ENCODE results near the gene ZC2HC1B. TPM values are rescaled to one million over a fixed set of nuclear protein-coding genes. Genes with fewer than 3 reads are reported as not detected.

Gene ZC2HC1B
- total and polyA plus RNA-seq, 4 donors = not detected

- Histone ChIP-seq H3K9ac (ENCODE audit: low read depth in 1 of 2, low read length in 2 of 2) (no peak overlapping the region), H3K9me3 (ENCODE audit: control insufficient read depth in 4 of 4, low read length in 3 of 4) (no peaks in the 10 kb centered on the region), H3K27ac (ENCODE audit: low read depth in 1 of 2, low read length in 2 of 2) (no peak overlapping the region), H3K27me3 (ENCODE audit: control insufficient read depth in 4 of 4, insufficient read depth in 4 of 4, low read length in 3 of 4) (no peaks in the 10 kb centered on the region), H3K4me1 (ENCODE audit: control insufficient read depth in 4 of 4, insufficient read depth in 4 of 4, low read length in 3 of 4) (no peaks in the 10 kb centered on the region), H3K4me3 (ENCODE audit: low read depth in 1 of 3, low read length in 3 of 3) (no peak overlapping the region), H3K36me3 (ENCODE audit: control insufficient read depth in 4 of 4, insufficient read depth in 3 of 4, low read depth in 1 of 4, low read length in 3 of 4) (peaks cover 0 to 2% (median under 1%) of the 10 kb centered on the region in 4 donors)
- TF ChIP-seq MAX (IDR thresholded peaks at IDR 0.05) = no peak
- TF ChIP-seq FOXA1 (IDR thresholded peaks at IDR 0.05) = no peak
- TF ChIP-seq SP1 (IDR thresholded peaks at IDR 0.05) = no peak
- no peak for TF ChIP-seq HNF4G (IDR thresholded peaks at IDR 0.05)
- no peak for TF ChIP-seq GABPA (IDR thresholded peaks at IDR 0.05 in 1 of 2, conservative IDR thresholded peaks at IDR 0.05 in 1 of 2)
- TF ChIP-seq TAF1 (conservative IDR thresholded peaks at IDR 0.05) = no peak
- no peak for TF ChIP-seq RAD21 (IDR thresholded peaks at IDR 0.05)
- no peak for TF ChIP-seq CTCF (IDR thresholded peaks at IDR 0.05; ENCODE audit: low read depth, low read length, missing input control)
- no peak for TF ChIP-seq FOXA2 (IDR thresholded peaks at IDR 0.05)
- TF ChIP-seq JUND (IDR thresholded peaks at IDR 0.05) = no peak
- no peak for TF ChIP-seq ZBTB33 (IDR thresholded peaks at IDR 0.05)
- no peak for TF ChIP-seq YY1 (IDR thresholded peaks at IDR 0.05)
- DNase-seq (ENCODE audit: low spot score) = no peak
Measured at GRCh38 chr6:143817621-143818020, 46.7 kb upstream of the ZC2HC1B start.

GRCh38 chr6:143821359-143821758, 42.9 kb upstream of the ZC2HC1B start:
- 87% methylated on average over 6 of the region's 6 CpGs for WGBS
- H3K4me1 ChIP-seq (ENCODE audit: control insufficient read depth in 4 of 4, insufficient read depth in 4 of 4, low read length in 3 of 4) = no peaks in the 10 kb centered on the region
- no peak for TF ChIP-seq ZBTB33 (IDR thresholded peaks at IDR 0.05)
- no peak for TF ChIP-seq RXRA (IDR thresholded peaks at IDR 0.05)
- TF ChIP-seq ATF3 (IDR thresholded peaks at IDR 0.05) = no peak
- TF ChIP-seq REST (IDR thresholded peaks at IDR 0.05) = no peak
- TF ChIP-seq FOXA2 (IDR thresholded peaks at IDR 0.05) = no peak
- TF ChIP-seq MAX (IDR thresholded peaks at IDR 0.05) = no peak
- DNase-seq (ENCODE audit: low spot score) = no peak
- no peaks in the 10 kb centered on the region for H3K27me3 ChIP-seq (ENCODE audit: control insufficient read depth in 4 of 4, insufficient read depth in 4 of 4, low read length in 3 of 4)
- no peak overlapping the region for H3K4me3 ChIP-seq (ENCODE audit: low read depth in 1 of 3, low read length in 3 of 3)
- no peak overlapping the region for H3K9ac ChIP-seq (ENCODE audit: low read depth in 1 of 2, low read length in 2 of 2)
- H3K9me3 ChIP-seq (ENCODE audit: control insufficient read depth in 4 of 4, low read length in 3 of 4) = no peaks in the 10 kb centered on the region
- H3K27ac ChIP-seq (ENCODE audit: low read depth in 1 of 2, low read length in 2 of 2) = no peak overlapping the region
- H3K36me3 ChIP-seq (ENCODE audit: control insufficient read depth in 4 of 4, insufficient read depth in 3 of 4, low read depth in 1 of 4, low read length in 3 of 4) = peaks cover 0 to 8% (median 0%) of the 10 kb centered on the region in 4 donors

All from liver (tissue), 9 donors.